Epithelial cell of esophagus (primary cell): ENCODE data around the gene FAH.

Experiments
- DNase-seq: peaks from one replicate; pipeline ENCODE4 v3.0.0; 2010; ENCODE audit warnings: low read depth
- H3K4me3 ChIP-seq: 2 replicates; pipeline ENCODE4 v1.5.1; 2011; ENCODE audit warnings: mild to moderate bottlenecking, low read length, control low read depth
- TF ChIP-seq, protein P1 (sequence below): IDR thresholded peaks from 2 replicates; pipeline ENCODE4 v1.5.1; 2011; ENCODE audit warnings: low read depth, mild to moderate bottlenecking, low read length, control low read depth, inconsistent platforms; ENCODE audit not compliant: insufficient read depth; ENCODE audit errors: missing control alignments

FAH gene

DNA sequence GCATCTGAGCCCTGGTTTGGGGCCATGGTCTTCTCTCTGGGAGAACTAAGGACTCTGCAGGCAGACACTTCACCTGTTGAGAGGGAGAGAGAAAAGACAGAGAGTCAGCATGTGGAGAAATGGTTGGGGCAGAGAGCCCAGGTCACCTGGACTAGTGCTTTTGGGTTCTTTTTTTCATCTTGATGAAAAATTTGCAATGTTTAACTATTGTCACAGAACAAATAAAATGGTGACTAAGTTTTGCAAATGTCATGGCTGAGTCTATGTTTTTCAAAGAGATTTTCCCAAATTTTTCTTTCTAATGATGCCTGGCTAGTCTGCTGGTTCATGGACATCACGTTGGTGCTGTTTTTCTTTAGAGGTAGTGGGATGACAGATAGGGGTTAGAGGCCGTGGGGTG is 17.8 kb downstream of the FAH start:
- no peak overlapping the region for H3K4me3 ChIP-seq
- DNase-seq = no peak
- TF ChIP-seq, protein P1, sequence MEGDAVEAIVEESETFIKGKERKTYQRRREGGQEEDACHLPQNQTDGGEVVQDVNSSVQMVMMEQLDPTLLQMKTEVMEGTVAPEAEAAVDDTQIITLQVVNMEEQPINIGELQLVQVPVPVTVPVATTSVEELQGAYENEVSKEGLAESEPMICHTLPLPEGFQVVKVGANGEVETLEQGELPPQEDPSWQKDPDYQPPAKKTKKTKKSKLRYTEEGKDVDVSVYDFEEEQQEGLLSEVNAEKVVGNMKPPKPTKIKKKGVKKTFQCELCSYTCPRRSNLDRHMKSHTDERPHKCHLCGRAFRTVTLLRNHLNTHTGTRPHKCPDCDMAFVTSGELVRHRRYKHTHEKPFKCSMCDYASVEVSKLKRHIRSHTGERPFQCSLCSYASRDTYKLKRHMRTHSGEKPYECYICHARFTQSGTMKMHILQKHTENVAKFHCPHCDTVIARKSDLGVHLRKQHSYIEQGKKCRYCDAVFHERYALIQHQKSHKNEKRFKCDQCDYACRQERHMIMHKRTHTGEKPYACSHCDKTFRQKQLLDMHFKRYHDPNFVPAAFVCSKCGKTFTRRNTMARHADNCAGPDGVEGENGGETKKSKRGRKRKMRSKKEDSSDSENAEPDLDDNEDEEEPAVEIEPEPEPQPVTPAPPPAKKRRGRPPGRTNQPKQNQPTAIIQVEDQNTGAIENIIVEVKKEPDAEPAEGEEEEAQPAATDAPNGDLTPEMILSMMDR = no peak

DNA sequence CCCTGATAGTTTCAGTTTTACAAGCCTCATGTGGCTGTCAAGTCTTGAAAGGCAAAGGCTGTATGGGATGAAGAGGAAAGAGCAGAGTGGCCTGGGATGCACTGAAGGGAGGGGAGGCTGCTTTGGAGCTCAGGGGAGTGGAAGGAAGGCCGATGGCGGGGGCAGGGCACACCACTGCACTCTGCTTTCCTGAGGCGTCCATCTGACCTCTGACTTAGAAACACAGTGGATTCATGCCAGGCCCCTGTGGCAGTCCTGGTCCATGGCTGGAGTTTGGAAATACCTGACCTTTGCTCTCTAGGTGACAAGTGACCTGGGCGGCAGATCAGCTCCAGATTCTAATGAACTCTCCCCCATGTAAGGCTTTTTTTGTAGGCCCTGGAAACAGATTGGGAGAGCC is 19.0 kb downstream of the FAH start:
- H3K4me3 ChIP-seq = no peak overlapping the region
- TF ChIP-seq, protein P1 = no peak
- no peak for DNase-seq

DNA sequence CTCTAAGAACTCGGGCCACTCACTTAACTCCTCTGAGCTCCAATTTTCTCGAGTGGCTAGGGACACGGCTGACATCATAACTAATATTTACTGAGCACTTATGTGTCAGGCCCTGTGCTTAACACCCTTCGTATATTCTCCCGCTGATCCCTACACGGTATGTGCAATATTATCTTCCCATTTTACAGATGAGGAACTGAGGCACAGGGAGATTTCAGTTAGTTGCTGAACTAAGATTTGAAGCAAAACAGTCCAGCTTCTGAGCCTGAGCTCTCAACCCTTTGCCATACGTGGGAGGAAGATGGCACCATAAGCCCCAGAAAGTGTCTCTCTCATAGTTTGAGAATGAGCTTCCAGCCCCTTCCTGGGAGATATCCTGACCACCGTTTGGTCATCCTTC is 19.6 kb downstream of the FAH start:
- TF ChIP-seq, protein P1 = no peak

DNA sequence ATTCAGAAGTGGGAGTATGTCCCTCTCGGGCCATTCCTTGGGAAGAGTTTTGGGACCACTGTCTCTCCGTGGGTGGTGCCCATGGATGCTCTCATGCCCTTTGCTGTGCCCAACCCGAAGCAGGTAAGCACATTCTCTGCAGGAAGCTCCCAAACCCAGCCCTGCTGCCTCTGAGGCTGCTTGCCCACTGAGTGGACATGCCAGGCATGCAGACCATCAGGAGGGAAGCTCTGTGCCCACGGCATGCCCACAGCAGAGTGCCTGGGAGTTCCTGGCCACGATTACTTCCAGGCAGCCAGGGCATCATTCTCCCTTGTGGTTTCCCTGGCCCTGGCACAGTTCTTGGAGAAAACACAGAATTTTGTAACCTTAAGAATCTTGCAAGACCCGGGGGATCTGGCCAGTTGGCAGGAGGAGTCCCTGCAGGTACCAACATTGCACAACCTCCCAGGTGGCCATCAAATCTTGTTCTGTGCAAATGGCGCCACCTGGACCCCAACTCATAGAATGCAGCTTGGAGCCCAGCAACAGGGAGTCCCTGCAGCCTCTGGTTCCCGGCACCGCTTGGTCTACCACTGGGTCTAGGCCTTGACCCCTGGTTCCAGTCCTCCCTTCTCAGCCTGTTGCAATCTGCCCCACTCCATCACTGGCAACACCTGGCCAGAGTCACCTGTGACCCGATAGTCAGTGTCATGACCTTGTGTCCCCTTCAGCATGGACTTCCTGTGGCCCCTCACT is 20.4 kb downstream of the FAH start:
- TF ChIP-seq, protein P1 = peak; percentile 83
- H3K4me3 ChIP-seq = no peak overlapping the region
- DNase-seq = peak; percentile 85

More for the DNA sequence above, 19.6 kb downstream of the FAH start:
- no peak for DNase-seq
- H3K4me3 ChIP-seq = no peak overlapping the region

DNA sequence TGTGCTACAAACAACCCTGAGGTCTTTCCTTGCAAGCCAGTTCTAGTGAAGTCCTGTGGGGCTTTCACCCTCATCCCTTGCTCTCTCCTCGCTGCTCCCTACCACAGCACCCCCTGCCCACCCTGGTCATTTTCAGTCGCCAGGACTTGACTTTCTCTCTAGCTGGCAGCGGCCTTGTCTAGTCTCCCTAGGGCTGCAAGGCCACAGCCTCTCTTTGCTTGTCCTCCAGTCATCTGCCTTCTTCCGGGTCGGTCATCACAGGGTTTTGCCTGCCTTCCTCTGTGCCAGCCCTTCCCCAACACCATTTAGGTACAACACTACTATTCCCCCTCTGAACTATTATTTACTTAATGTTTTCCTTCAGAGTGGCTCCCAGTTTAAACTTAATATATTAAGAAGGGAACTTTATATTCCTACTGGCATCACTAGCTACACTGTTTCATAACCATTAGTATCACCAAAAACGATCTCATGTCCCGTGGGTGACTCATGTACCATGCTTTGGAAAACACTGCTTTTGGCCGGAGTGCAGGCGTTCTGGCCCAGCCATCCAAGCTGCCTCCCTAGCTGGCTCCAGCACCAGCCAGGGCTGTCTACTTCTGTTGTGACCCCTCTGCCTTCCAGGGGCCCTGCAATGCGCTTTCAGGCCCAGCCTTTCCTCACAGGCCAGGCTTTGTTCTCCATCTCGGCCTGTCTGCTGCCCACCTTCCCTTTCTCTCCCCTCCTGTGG is 21.4 kb downstream of the FAH start:
- TF ChIP-seq, protein P1 = no peak
- H3K4me3 ChIP-seq = no peak overlapping the region
- no peak for DNase-seq

DNA sequence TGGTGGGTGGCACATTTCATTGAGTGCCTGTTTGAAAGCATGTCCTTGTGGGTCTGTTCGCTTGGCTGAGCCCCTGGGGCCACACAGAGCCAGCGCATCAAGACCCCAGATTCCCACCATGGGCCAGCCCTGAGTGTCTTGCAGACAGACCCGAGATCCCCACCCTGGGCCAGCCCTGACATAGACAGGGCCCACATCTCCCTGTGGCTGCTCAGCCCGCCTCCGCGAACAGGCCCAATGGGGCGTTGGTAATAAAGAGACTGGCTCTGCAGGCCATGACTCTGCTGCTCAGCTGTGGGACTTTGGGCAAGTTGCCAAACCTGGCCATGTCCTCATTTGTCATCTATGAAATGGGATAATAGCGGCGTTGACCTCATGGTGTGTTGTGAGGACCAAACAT is 22.6 kb downstream of the FAH start:
- no peak overlapping the region for H3K4me3 ChIP-seq
- no peak for DNase-seq
- TF ChIP-seq, protein P1 = no peak

DNA sequence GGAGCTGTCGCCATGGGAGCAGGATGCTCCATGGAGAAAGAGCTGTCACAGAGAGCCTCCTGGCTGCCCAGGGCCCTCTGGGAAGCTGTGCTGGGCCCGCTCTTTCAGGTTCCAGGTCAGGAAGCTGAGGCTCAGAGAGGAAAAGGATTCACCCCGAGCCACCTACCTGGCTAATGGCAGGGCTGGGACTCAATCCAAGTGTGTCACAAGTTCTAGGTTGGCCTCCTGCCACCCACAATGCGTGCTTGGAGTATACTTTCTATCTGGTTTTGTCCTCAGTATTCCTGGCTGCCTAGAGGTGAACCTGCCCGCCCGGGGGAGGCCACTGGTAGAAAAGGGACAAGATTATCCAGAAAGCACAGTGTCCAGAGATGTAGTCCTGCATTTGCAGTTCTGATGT is 23.6 kb downstream of the FAH start:
- TF ChIP-seq, protein P1 = no peak
- no peak overlapping the region for H3K4me3 ChIP-seq
- DNase-seq = no peak
